HFFc6 (cell line): Measurements from ENCODE around the gene ACADS. TPM values are rescaled to one million over a fixed set of nuclear protein-coding genes. Genes with fewer than 3 reads are reported as not detected.

ENCODE experiments used
- DNase-seq: peaks from one replicate; pipeline ENCODE4 v3.0.0-alpha.2; 2018
- H3K27ac Mint-ChIP-seq: 2 replicates; pipeline ENCODE4 v1.8.0; 2020; ENCODE audit warnings: mild to moderate bottlenecking, mixed read lengths
- H3K27me3 Mint-ChIP-seq: 2 replicates; pipeline ENCODE4 v1.8.0; 2021; ENCODE audit warnings: mild to moderate bottlenecking, moderate library complexity, mixed read lengths; ENCODE audit not compliant: insufficient read depth
- H3K36me3 Mint-ChIP-seq: 2 replicates; pipeline ENCODE4 v1.8.0; 2021; ENCODE audit warnings: low read depth, mixed read lengths
- H3K4me1 Mint-ChIP-seq: 2 replicates; pipeline ENCODE4 v1.8.0; 2020; ENCODE audit warnings: low read depth, mixed read lengths
- H3K4me3 Mint-ChIP-seq: 2 replicates; pipeline ENCODE4 v1.8.0; 2020; ENCODE audit warnings: mild to moderate bottlenecking, moderate library complexity, mixed read lengths
- H3K9me3 Mint-ChIP-seq: 2 replicates; pipeline ENCODE4 v1.8.0; 2020; ENCODE audit warnings: mild to moderate bottlenecking, mixed read lengths
- CTCF ChIP-seq: fragments of 200-600 bp; sonication (generic); IDR thresholded peaks from 2 replicates; pipeline ENCODE4 v1.5.0; 2021; ENCODE audit warnings: antibody characterized with exemption, mild to moderate bottlenecking
- total RNA-seq, 6 experiments: library from RNA; stranded (reverse); fragmentation: NEBNext Ultra II Directional; extraction: Animal tissue kit (Norgen Biotek cat#: 25700); gene quantifications; 2 replicates in 1 of 6; 3 replicates in 5 of 6; pipeline ENCODE4 v1.2.3, GENCODE V29; 2021

Gene ACADS
- total RNA-seq, 6 experiments from 2014 or later: 0.99 to 2.4 (median 2.0) TPM

GRCh38 chr12:120763250-120763649 is 37.6 kb downstream of the ACADS start:
- DNase-seq: no peak
- Mint-ChIP-seq H3K27ac (no peak overlapping the region), H3K9me3 (no peaks in the 10 kb centered on the region), H3K36me3 (peaks cover 29% of the 10 kb centered on the region; the same call in 1 of the 2 replicates), H3K4me3 (no peak overlapping the region), H3K4me1 (no peaks in the 10 kb centered on the region), H3K27me3 (peaks cover 8% of the 10 kb centered on the region)
- no peak for TF ChIP-seq CTCF

GRCh38 chr12:120764816-120765215 is 39.2 kb downstream of the ACADS start:
- H3K27ac Mint-ChIP-seq: no peak overlapping the region
- no peaks in the 10 kb centered on the region for H3K4me1 Mint-ChIP-seq
- DNase-seq: no peak
- H3K9me3 Mint-ChIP-seq: no peaks in the 10 kb centered on the region
- no peak for TF ChIP-seq CTCF
- H3K4me3 Mint-ChIP-seq: no peak overlapping the region
- peaks cover 34% of the 10 kb centered on the region; the same call in 1 of the 2 replicates for H3K36me3 Mint-ChIP-seq
- H3K27me3 Mint-ChIP-seq: peaks cover 4% of the 10 kb centered on the region; the same call in 1 of the 2 replicates

- H3K36me3 Mint-ChIP-seq: peaks cover 31% of the 10 kb centered on the region
- H3K4me1 Mint-ChIP-seq: no peaks in the 10 kb centered on the region
- H3K27ac Mint-ChIP-seq: no peak overlapping the region
- TF ChIP-seq CTCF: no peak
- H3K27me3 Mint-ChIP-seq: peaks cover 6% of the 10 kb centered on the region
- H3K9me3 Mint-ChIP-seq: no peaks in the 10 kb centered on the region
- H3K4me3 Mint-ChIP-seq: no peak overlapping the region
- DNase-seq: no peak
Measured at GRCh38 chr12:120766566-120766965, 40.9 kb downstream of the ACADS start.

GRCh38 chr12:120767071-120768024 is 41.7 kb downstream of the ACADS start:
- TF ChIP-seq CTCF: no peak
- Mint-ChIP-seq H3K27me3 (peaks cover 5% of the 10 kb centered on the region), H3K36me3 (peaks cover 28% of the 10 kb centered on the region), H3K9me3 (no peaks in the 10 kb centered on the region), H3K27ac (no peak overlapping the region), H3K4me3 (no peak overlapping the region), H3K4me1 (no peaks in the 10 kb centered on the region)
- no peak for DNase-seq

GRCh38 chr12:120771097-120771496 is 45.5 kb downstream of the ACADS start:
- Mint-ChIP-seq H3K36me3 (peaks cover 25% of the 10 kb centered on the region), H3K27ac (no peak overlapping the region), H3K4me1 (peaks cover 6% of the 10 kb centered on the region), H3K27me3 (peaks cover 1% of the 10 kb centered on the region; the same call in 1 of the 2 replicates), H3K4me3 (no peak overlapping the region), H3K9me3 (no peaks in the 10 kb centered on the region)
- DNase-seq: no peak
- TF ChIP-seq CTCF: no peak
